HG03280 (cell line): Measurements from ENCODE around the gene IDUA.
"Not testable (repeated sequence)": the region's sequence is repeated elsewhere in the genome, so short reads cannot be mapped to it uniquely, and the experiment has no call there.

Source experiments
- ATAC-seq: cut with Tn5 transposase; IDR thresholded peaks from one replicate; pipeline ENCODE4 v1.9.1; 2021; ENCODE audit warnings: mild to moderate bottlenecking, moderate library complexity; ENCODE audit not compliant: unreplicated experiment

Gene IDUA

GRCh38 chr4:999240-999863, 12.5 kb downstream of the IDUA start:
- not testable (repeated sequence) for ATAC-seq

- no peak for ATAC-seq
Measured at GRCh38 chr4:999882-1000425, 13.1 kb downstream of the IDUA start.

DNA sequence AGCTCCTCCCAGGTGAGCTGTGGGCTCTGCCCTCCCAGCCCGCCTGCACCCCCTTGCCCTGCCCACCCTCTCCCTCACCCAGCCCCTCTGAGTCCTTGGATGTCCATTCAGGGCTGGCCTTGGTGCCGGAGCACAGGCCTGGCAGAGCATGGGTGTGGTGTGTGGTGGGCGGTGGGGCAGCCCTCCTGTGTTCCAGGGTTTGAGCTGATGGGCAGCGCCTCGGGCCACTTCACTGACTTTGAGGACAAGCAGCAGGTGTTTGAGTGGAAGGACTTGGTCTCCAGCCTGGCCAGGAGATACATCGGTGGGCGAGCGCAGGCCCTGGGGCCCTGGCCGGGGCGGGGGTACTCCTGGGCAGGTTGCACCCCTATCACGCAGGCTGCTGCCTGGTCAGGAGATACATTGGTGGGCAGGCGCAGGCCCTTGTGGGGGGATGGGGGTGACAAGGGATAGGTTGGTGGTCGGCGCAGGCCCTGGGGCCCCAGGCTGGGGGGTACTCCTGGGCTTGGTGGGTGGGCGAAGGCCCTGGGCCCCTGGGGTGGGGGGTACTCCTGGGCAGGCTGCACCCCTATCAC, 13.9 kb downstream of the IDUA start:
- no peak for ATAC-seq

DNA sequence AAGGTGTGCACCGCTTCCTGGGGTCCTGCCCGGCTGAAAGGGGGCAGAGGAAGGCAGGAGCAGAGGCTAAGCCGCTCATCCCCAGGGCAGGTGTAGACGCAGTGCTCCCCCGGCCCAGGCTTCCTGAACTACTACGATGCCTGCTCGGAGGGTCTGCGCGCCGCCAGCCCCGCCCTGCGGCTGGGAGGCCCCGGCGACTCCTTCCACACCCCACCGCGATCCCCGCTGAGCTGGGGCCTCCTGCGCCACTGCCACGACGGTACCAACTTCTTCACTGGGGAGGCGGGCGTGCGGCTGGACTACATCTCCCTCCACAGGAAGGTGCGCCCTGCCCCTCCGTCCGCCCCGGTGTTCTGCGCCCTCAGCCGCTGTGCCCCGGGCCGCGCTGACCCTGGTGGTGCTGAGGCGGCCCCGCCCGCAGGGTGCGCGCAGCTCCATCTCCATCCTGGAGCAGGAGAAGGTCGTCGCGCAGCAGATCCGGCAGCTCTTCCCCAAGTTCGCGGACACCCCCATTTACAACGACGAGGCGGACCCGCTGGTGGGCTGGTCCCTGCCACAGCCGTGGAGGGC, 14.8 kb downstream of the IDUA start:
- ATAC-seq, result no peak

GRCh38 chr4:1002131-1002630, 15.3 kb downstream of the IDUA start:
- no peak for ATAC-seq

- no peak for ATAC-seq
Measured at GRCh38 chr4:1002631-1003251, 15.9 kb downstream of the IDUA start.

DNA sequence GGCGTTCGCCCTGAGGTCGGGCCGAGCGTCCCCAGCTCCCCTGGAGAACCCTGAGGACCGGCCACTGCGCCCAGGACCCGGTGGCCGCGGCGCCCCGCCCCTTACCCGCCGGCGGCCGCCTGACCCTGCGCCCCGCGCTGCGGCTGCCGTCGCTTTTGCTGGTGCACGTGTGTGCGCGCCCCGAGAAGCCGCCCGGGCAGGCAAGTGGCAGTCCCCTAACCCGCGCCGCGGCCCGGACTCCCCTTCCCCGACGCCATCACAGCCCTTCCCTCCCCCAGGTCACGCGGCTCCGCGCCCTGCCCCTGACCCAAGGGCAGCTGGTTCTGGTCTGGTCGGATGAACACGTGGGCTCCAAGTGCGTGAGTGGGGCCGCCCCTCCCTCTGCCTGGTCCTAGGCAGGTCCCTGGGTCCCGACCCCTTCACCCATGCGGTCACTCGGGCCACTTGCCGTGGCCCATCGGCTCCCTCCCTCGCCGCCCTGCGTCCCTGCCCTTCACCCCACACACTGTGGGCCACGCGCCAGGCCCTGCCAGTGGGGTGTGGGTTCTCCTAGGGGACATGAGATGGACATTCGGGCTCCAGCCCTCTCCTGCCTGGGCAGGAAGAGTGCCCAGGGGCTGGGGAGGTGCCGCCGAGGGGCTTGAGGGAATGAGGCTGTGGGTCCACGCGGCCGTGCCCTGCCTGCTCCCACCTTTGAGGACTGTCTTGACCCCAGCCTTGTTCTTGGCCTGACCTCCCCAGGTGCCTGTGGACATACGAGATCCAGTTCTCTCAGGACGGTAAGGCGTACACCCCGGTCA, 16.6 kb downstream of the IDUA start:
- no peak for ATAC-seq

- no peak for ATAC-seq
Measured at GRCh38 chr4:1004071-1004418, 17.2 kb downstream of the IDUA start.

- no peak for ATAC-seq
Measured at GRCh38 chr4:1004557-1005485, 18.0 kb downstream of the IDUA start.

DNA sequence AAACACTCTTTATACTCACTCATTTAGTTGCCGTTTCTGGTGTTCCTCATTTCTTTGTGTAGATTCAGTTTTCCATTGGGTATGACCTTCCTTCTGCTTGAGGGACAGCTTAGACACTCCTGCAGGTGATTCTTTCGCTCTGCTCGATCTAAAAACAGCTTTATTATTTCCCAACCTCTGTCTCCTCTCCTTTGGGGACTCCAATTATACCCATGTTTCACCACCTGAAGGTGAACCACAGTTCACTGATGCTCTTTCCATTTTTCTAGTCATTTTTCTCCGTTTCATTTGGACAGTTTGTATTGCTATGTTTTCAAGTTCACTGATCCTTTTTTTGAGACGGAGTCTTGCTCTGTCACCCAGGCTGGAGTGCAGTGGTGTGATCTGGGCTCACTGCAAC, 20.0 kb downstream of the IDUA start:
- no peak for ATAC-seq

- ATAC-seq, result no peak
Measured at GRCh38 chr4:1008840-1009541, 22.1 kb downstream of the IDUA start.

GRCh38 chr4:1009542-1010394, 22.9 kb downstream of the IDUA start:
- peak; percentile 37 for ATAC-seq

DNA sequence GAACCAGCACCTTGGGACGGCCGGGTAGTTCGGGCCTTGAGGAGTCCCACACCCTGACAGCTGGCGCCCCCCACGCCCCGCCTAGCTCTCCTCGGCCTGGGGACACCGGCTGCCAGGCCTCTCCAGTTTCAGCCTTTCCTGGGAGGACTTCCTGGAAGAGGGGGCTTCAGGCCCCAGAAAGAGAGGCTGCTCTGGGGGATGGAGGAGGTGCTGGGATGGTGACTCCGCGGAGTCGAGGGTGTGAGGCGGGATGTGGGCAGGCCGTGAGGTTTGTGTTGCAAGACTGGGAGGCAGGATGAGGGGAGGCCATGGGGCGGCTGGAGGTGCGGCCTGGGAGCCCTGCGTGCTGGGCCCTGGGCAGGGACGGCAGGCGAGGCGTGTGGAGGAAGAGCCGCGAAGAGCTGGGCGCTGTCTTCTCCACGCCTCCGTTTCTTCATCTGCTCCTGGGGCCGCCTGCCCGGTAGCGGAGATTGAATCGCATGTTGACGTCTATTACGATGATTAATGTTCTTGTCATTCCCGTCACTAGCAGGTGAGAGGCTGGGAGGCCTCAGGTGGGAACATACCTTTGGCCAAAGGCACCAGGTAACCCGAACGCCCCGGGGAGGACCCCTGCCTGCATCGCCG, 23.7 kb downstream of the IDUA start:
- ATAC-seq, result peak; percentile 0

GRCh38 chr4:1011022-1011665, 24.3 kb downstream of the IDUA start, which contains the start of gene FGFRL1:
Gene FGFRL1, plus strand, starts transcription at chr4:1011626. Its CDS starts 860 bp downstream, at chr4:1012486.
- peak; percentile 49 for ATAC-seq

GRCh38 chr4:1011666-1012033, 24.8 kb downstream of the IDUA start:
- ATAC-seq, result no peak

DNA sequence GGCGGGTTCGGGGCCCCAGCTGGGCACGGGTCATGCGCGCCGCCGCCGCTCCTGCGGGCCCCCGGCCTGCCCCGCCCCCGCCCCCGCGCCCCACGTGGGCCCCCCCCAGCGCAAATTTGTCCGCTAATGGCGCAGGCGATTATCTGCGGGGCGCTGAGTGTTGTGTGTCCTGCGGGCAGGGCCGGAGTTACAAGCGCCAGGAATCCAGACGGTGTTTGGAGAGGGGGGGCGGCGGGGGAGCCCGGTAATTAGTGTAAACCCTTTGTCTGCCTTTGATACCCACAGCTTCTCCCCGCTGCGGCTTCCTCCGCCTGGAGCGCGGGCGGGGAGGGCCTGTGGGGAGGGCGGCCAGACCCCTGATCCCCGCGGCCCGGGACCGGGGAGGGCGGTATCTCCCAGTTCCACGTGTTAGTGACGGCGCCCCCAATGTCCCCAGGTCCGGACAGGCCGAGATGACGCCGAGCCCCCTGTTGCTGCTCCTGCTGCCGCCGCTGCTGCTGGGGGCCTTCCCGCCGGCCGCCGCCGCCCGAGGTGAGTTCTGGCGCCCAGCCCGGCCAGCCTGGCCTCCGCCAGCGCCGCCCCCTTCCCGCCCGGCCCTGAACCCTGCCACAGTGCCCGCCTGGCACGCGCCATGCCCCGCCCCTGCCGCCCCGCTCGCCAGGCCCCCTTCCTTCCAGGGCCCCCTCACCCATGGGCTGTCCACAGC, 25.3 kb downstream of the IDUA start:
- ATAC-seq, result no peak
